Right cardiac atrium (tissue), 5 donors: ENCODE results near the gene SH2D3A. TPM values are rescaled to one million over a fixed set of nuclear protein-coding genes. Genes with fewer than 3 reads are reported as not detected.
"Not testable (repeated sequence)": the region's sequence is repeated elsewhere in the genome, so short reads cannot be mapped to it uniquely, and the experiment has no call there.

Source experiments
- ATAC-seq, 2 donors: fragments of 200-7000 bp; cut with Tn5 transposase; one replicate each; pipeline versions ENCODE4 v1.8.0 to v1.9.1; 2020; ENCODE audit warnings: moderate library complexity in 2 of 2, mild to moderate bottlenecking in 1 of 2
- DNase-seq, 3 donors: peaks; one replicate each; pipeline ENCODE4 v3.0.0-alpha.2; 2020
- H3K27ac ChIP-seq: one replicate; pipeline ENCODE4 v1.5.1; 2013; ENCODE audit warnings: mild to moderate bottlenecking, low read length, control low read depth, moderate library complexity
- H3K27me3 ChIP-seq: one replicate; pipeline ENCODE4 v1.6.1; 2013; ENCODE audit not compliant: control insufficient read depth, insufficient read depth
- H3K4me1 ChIP-seq: one replicate; pipeline ENCODE4 v1.6.1; 2013; ENCODE audit warnings: low read length; ENCODE audit not compliant: control insufficient read depth, insufficient read depth
- H3K4me3 ChIP-seq: one replicate; pipeline ENCODE4 v1.5.1; 2013; ENCODE audit warnings: low read length, control low read depth
- H3K9me3 ChIP-seq: one replicate; pipeline ENCODE4 v1.6.1; 2013; ENCODE audit warnings: low read length; ENCODE audit not compliant: control insufficient read depth
- WGBS: extraction: QIAGEN DNeasy Blood & Tissue Kit; methylation state at CpG from one replicate; pipeline ENCODE4 v1.1.7; 2013; 5-methylcytosine and 5-hydroxymethylcytosine counted together
- intact Hi-C, 4 donors: fragments of 100-400 bp; cut with DNase I; formaldehyde crosslinking; loops; one replicate each; pipeline versions ENCODE4 v1.11.0 to v1.14.0; 2022 to 2023
- polyA plus RNA-seq: library from polyadenylated mRNA; stranded (reverse); fragments of 200-250 nt; gene quantifications from one replicate; pipeline ENCODE4 v1.2.3, GENCODE V29; 2013
- total RNA-seq, 4 donors: library from RNA; stranded (reverse); fragmentation: NEBNext Ultra II Directional; extraction: Animal tissue kit (Norgen Biotek cat#: 25700); gene quantifications; one replicate each; pipeline ENCODE4 v1.2.1, GENCODE V29; 2021
- donor health status: healthy with polysubstance abuse.
- donor health status: DM: no; HTN: yes; CAD: no.
- donor health status: DM: no; HTN: no; CAD: no.
- donor health status: DM: no; HTN: yes; CAD: no; lungs with severe emphysema.
- donor health status: DM: yes; HTN: yes; CAD: no.

The SH2D3A gene
- total and polyA plus RNA-seq, 5 donors, result 0.09 to 0.54 (median 0.25) TPM; not detected in 2

DNA sequence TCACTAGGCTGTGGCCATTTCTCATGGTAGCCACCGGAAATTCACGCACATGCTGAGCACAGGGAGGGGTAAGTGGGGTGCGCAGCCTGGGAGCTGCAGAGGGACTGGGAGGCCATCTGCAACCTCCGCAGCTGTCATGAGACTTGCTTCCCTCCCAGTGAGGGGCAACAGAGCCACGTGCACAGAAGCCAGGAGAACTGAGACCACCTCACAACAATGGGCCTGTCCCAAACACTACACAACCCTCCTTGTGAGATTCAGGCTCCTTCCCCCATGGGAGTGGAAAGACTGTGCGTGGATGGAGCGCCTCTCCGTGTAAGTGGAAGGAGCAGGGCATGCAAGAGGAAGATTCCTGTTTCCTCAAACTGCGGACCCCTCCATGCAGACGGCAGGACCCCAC lies 55.6 kb downstream of the SH2D3A start:
- 67% methylated on average over 10 of the region's 10 CpGs for WGBS
- Histone ChIP-seq H3K27me3 (no peaks in the 10 kb centered on the region), H3K4me3 (no peak overlapping the region), H3K27ac (no peak overlapping the region), H3K4me1 (no peaks in the 10 kb centered on the region), H3K9me3 (no peaks in the 10 kb centered on the region)
- DNase-seq, result no peak
- no peak for ATAC-seq
- intact Hi-C loops, result no loop called here

DNA sequence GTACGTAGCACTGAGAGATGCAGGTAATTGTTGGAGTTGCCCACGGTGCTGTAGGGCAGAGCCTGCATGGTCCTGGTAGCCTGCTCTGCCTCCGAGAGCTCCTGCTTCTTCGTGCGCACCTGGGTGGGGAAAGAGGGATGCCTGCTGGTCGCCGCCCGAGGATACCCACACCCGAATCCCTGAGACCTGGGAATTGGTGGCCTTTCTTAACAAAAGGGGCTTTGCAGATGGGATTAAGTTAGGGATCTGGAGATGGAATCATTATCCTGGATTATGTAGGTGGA lies 56.2 kb downstream of the SH2D3A start:
- no peak for ATAC-seq
- no peak overlapping the region for H3K27ac ChIP-seq
- no peaks in the 10 kb centered on the region for H3K4me1 ChIP-seq
- no peaks in the 10 kb centered on the region for H3K27me3 ChIP-seq
- H3K4me3 ChIP-seq, result no peak overlapping the region
- no peaks in the 10 kb centered on the region for H3K9me3 ChIP-seq
- 49% methylated on average over 9 of the region's 9 CpGs for WGBS
- DNase-seq, result no peak
- intact Hi-C loops, result no loop called here

DNA sequence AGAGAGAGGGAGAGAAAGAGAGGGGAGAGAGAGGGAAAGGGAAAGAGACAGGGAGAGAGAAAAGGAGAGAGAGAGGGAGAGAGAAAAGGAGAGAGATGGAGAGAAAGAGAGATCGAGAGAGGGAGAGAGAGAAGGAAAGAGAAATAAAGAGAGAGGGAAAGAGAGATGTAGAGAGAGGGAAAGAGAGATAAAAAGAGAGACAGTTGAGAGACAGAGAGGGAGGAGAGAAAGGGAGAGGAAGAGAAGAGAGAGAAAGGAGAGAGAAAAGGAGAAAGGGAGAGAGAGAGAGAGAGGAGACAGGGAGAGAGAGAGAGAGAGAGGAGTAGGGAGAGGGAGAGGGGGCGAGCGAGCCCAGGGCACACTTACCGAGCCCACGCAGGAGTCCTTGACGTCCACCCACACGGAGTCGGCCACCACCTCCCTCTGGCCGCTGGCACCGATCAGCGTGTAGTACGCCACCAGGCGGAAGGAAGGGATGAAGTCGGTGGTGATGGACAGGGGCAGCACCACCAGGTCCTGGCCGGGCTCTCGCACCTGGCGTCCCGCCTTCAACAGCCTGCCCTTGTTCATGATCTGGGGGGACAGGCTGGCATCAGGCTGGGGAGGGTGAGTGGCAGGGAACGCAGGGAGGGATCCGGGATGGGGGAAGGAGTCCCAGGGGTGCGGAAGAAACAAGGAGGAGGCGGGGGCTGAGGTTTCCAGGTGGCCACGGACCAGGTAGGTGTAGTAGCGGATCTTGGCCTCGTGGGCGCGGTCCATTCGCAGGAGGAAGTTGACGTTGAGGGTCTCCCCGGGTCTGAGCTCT lies 56.8 kb downstream of the SH2D3A start:
- ATAC-seq (no peak), DNase-seq (peak in 1 of 3 donors; percentile 38)
- WGBS, result 19% methylated on average over 30 of the region's 30 CpGs
- Histone ChIP-seq H3K9me3 (no peaks in the 10 kb centered on the region), H3K27me3 (no peaks in the 10 kb centered on the region), H3K4me1 (no peaks in the 10 kb centered on the region), H3K27ac (no peak overlapping the region), H3K4me3 (no peak overlapping the region)
- intact Hi-C loops, result no loop called here

DNA sequence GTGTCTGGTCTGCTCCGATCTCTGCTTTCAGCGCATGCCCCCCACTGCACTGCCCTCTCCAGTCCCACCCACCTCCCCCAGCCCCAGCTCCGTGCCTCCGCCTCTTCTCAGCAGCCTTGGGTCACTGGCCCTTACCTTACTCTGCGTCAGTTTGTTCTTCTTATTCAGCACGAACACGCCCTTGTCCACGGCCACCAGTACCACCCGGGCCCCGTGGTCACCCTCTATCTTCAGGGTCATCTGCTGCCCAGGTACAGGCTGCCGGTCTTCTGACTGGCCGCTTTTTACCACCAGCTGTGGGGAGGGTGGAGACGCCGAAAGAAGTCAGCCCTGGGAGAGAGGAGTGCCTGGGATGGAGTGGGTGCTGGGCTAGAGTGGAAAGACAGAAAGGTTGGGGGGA lies 57.7 kb downstream of the SH2D3A start:
- Histone ChIP-seq H3K27ac (no peak overlapping the region), H3K27me3 (no peaks in the 10 kb centered on the region), H3K9me3 (no peaks in the 10 kb centered on the region), H3K4me1 (no peaks in the 10 kb centered on the region), H3K4me3 (no peak overlapping the region)
- intact Hi-C loops, result no loop called here
- no peak for DNase-seq
- ATAC-seq, result no peak
- 52% methylated on average over 14 of the region's 14 CpGs for WGBS

DNA sequence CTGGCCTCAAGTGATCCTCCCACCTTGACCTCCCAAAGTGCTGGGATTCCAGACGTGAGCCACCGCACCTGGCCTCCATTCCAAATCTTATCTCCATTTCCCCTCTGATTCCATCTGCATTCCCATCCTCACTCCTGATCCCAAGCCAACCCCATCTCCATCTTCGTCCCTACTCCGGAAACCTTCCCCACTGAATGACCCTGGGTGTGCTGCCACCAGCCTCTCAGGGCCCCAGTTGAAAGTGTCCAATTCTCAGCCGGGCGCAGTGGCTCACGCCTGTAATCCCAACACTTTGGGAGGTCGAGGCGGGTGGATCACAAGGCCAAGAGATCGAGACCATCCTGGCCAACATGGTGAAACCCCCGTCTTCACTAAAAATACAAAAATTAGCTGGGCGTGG lies 58.3 kb downstream of the SH2D3A start:
- H3K4me3 ChIP-seq, H3K27me3 ChIP-seq, DNase-seq, intact Hi-C loops, ATAC-seq, H3K9me3 ChIP-seq, H3K27ac ChIP-seq, H3K4me1 ChIP-seq: not testable (repeated sequence)
- 79% methylated on average over 12 of the region's 12 CpGs for WGBS

DNA sequence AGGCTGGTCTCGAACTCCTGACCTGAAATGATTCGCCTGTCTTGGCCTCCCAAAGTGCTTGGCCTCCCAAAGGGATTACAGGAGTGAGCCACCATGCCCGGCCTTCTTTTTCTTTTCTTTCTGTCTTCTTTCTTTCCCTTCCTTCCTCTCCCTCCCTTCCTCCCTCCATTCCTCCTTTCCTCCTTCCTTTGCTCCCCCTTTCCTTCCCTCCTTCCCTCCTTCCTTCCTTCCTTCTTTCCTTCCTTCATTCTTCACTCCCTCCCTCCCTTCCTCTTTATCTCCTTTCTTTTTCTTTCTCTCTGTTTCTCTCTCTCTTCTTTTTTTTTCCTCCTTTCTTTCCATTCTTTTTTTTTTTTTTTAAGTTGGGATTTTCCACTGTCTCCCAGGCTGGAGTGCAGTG lies 58.9 kb downstream of the SH2D3A start:
- no peak for ATAC-seq
- no peaks in the 10 kb centered on the region for H3K9me3 ChIP-seq
- 71% methylated on average over 3 of the region's 3 CpGs for WGBS
- no peak overlapping the region for H3K4me3 ChIP-seq
- intact Hi-C loops, result no loop called here
- H3K27ac ChIP-seq, result no peak overlapping the region
- H3K4me1 ChIP-seq, result no peaks in the 10 kb centered on the region
- no peaks in the 10 kb centered on the region for H3K27me3 ChIP-seq
- DNase-seq, result no peak

DNA sequence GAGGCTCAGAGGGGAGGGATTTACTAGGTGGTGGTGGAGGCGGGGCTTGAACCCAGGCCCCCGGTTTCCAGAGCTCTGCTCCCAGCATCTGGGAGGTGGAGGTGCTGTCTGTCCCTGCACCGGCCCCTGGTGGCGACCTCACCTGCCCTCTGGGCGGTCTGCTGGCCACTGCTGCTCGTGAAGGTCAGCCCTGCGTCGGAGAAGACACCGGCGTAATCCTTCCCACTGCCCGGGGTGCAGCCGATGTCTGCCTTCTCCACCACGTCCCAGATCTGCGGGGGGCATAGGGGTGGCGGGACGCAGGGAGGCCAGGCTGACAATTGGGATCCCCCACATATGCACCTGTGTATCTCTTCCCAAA lies 59.6 kb downstream of the SH2D3A start:
- no peak for ATAC-seq
- Histone ChIP-seq H3K9me3 (no peaks in the 10 kb centered on the region), H3K4me3 (no peak overlapping the region), H3K27me3 (no peaks in the 10 kb centered on the region), H3K4me1 (no peaks in the 10 kb centered on the region), H3K27ac (no peak overlapping the region)
- DNase-seq, result no peak
- 70% methylated on average over 16 of the region's 16 CpGs for WGBS
- intact Hi-C loops, result no loop called here

DNA sequence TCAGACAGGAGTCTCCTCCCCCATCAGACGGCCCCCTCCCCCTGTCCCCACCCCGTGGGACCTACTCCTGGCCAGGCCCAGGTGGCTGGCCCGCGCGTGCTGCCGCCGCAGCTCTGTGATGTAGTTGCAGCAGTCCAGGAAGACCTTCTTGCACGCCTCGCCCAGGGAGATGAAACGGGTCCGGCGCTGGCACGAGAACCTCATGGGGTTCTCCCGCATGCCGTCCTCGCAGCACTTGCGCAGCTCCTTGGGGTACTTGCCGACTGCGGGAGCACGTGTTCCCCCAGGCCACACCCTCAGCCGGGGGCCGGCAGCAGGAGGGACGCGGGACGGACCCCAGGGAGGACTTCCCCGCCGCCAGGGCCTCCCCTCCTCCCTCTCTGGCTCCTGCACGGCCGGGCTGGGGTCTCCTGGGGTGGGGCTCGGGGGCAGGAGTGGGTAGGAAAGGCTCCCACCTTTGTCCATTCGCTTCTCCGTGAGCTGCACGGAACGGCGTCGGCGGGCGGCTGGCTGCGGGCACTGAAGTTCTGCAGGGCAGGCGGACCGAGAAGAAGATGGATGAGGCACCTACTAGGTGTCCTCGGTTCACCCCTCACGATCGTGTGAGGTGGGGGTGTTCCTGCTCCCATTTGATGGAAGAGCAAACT lies 60.1 kb downstream of the SH2D3A start:
- Histone ChIP-seq H3K27ac (no peak overlapping the region), H3K4me3 (no peak overlapping the region), H3K27me3 (no peaks in the 10 kb centered on the region), H3K4me1 (no peaks in the 10 kb centered on the region), H3K9me3 (no peaks in the 10 kb centered on the region)
- DNase-seq, result peak in 1 of 3 donors; percentile 36
- intact Hi-C loops, result no loop called here
- WGBS, result 82% methylated on average over 44 of the region's 44 CpGs
- ATAC-seq, result peak in 1 of 2 donors; percentile 14

DNA sequence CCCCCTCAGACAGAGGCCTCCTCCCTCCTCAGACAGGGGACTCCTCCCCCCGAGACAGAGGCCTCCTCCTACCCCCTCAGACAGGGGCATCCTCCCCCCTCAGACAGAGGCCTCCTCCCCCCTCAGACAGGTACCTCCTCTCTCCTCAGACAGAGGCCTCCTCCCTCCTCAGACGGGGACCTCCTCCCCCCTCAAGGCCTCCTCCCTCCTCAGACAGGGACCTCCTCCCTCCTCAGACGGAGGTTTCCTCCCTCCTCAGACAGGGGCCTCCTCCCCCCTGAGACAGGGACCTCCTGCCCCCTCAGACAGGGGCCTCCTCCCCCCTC lies 60.6 kb downstream of the SH2D3A start:
- H3K9me3 ChIP-seq, result no peaks in the 10 kb centered on the region
- DNase-seq (no peak), ATAC-seq (peak in 1 of 2 donors; percentile 23)
- WGBS, result 53% methylated on average over 3 of the region's 3 CpGs
- H3K4me3 ChIP-seq, result no peak overlapping the region
- H3K27ac ChIP-seq, result no peak overlapping the region
- H3K27me3 ChIP-seq, result no peaks in the 10 kb centered on the region
- intact Hi-C loops, result no loop called here
- H3K4me1 ChIP-seq, result no peaks in the 10 kb centered on the region

DNA sequence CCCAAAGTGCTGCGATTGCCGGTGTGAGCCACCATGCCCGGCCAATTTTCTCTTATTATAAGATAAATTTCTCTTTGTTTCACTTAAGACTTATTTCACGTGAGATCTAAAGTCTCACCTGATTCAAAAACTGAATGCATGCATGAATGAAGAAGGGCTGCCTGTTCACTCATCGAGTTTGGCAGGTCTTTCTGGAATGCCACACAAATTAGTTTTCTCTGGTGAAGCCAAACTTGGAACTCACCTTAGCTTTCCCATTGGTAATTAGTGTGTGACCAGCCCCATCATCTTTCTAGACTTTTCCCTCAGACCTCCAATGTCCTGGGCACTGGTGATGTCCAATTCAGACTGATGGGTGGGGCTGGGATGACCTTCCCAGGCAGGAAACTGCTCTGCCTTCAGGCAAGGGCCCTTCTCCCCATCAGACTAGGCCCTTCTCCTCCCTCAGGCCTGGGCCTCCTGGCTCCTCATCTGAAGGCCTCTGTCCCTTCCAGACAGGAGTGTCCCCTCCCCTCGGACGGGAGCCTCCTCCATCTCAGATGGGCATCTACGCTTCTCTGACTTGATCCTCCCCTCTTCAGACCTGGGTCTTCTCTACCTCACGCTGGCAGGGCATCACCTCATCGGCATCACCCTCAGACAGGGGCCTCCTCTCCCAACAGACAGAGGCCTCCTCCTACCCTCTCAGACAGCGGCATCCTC lies 61.2 kb downstream of the SH2D3A start:
- H3K27me3 ChIP-seq, result no peaks in the 10 kb centered on the region
- H3K27ac ChIP-seq, result no peak overlapping the region
- DNase-seq (peak in 1 of 3 donors; percentile 31), ATAC-seq (no peak)
- no peaks in the 10 kb centered on the region for H3K4me1 ChIP-seq
- no peaks in the 10 kb centered on the region for H3K9me3 ChIP-seq
- intact Hi-C loops, result no loop called here
- WGBS, result 77% methylated on average over 11 of the region's 11 CpGs
- H3K4me3 ChIP-seq, result no peak overlapping the region
